Fibroblast of peridontal ligament (primary cell): Measurements from ENCODE around the gene RREB1.

ENCODE experiments used
- DNase-seq: peaks from one replicate; pipeline ENCODE4 v3.0.0-alpha.2; 2010; ENCODE audit errors: extremely low read depth

The RREB1 gene

DNA sequence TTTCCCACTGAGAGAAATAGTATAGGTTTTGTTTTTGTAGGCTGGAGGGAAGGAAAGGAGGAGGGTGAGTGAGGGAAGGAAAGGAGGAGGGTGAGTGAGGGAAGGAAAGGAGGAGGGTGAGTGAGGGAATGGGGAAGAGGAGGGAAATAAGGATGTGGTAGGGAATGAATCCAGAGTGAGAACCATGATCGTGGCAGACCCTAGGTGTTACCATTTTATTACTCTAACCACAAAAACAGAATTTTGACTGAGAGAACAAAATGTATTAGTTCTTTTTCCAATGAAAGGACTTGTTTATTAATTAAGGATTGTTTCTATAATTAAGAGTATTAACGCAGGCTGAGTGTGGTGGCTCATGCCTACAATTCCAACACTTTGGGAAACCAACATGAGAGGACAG, 188.8 kb downstream of the RREB1 start:
- DNase-seq: no peak

DNA sequence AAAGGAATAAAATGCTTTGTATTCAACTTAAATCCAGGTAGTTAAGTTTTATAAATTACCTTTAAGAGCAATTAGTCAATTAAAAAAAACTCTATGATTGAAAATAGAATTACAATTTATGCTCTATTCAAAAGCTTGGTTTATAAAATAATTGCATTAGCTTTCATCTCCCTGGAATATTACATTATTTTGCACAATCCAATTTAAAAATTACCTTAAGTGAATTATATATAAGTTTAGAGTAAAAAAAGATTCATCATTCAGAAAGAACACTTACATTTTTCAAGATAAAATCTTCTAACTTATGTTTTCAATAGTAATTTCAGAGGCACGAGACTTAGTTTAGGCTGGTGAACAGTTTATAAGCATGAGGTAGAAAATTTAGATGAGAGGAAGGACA, 190.4 kb downstream of the RREB1 start:
- DNase-seq: no peak

- DNase-seq: no peak
Observed at GRCh38 chr6:7300926-7301325, 193.2 kb downstream of the RREB1 start.
